Kidney epithelial cell (primary cell): ENCODE results near the gene MCC. TPM values are rescaled to one million over a fixed set of nuclear protein-coding genes. Genes with fewer than 3 reads are reported as not detected.
"Not testable (repeated sequence)": the region's sequence is repeated elsewhere in the genome, so short reads cannot be mapped to it uniquely, and the experiment has no call there.

Source experiments
- DNase-seq: peaks from one replicate; pipeline ENCODE4 v3.0.0-alpha.2; 2010; ENCODE audit warnings: low read depth
- H3K27me3 ChIP-seq: 2 replicates; pipeline ENCODE4 v1.6.0; 2011; ENCODE audit warnings: low read length; ENCODE audit not compliant: control insufficient read depth, insufficient read depth
- H3K36me3 ChIP-seq: 2 replicates; pipeline ENCODE4 v1.5.1; 2011; ENCODE audit warnings: low read length; ENCODE audit not compliant: control insufficient read depth, insufficient read depth
- H3K4me3 ChIP-seq: 2 replicates; pipeline ENCODE4 v1.5.1; 2011; ENCODE audit warnings: low read depth, mild to moderate bottlenecking, control low read depth, low read length
- CTCF ChIP-seq: IDR thresholded peaks from 2 replicates; pipeline ENCODE4 v1.5.1; 2011; ENCODE audit warnings: mild to moderate bottlenecking, moderate library complexity, low read length, control low read depth, inconsistent platforms; ENCODE audit not compliant: insufficient read depth, poor library complexity, severe bottlenecking
- total RNA-seq: library from RNA; depleted of rRNA; stranded (reverse); fragments of >200 nt; gene quantifications from 2 replicates; pipeline ENCODE4 v1.2.3, GENCODE V29; 2015

The MCC gene
- total RNA-seq, 1 donor from 2014 or later: 16.7 TPM

- Histone ChIP-seq H3K36me3 (no peaks in the 10 kb centered on the region), H3K4me3 (no peak overlapping the region), H3K27me3 (no peaks in the 10 kb centered on the region)
- TF ChIP-seq CTCF: no peak
- no peak for DNase-seq
Observed at GRCh38 chr5:113478691-113479090, 9.6 kb downstream of the MCC start.

DNA sequence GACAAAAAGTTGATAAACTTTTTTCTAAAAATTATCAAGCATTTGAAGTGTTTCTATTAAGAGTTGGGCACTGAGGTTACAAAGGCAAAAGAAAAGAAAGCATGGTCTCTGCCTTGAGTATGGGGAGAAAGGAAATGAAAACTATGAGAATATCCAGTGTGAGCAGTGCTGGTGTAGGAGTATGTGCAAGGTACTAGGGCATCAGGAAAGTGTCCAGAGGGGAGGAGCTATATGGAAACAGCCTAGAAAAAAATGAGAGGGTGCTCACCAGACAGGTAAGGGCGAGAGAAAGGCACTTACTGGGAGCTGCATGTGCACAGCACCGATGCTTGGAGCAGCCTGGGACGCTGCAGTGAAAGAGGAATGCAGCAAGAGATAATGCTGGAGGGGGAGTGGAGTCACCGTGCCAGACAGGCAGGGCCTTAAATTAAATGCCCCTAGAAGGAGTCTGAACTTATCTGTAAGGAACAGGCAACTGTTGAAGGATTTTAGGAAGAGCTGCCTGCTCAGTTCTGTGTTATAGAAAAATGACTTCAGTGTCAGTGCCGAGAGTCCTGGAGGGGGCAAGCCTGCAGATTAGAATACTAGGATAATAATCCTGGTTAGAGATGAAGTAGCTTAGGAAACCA is 14.0 kb downstream of the MCC start:
- no peak for DNase-seq
- Histone ChIP-seq H3K36me3 (no peaks in the 10 kb centered on the region), H3K4me3 (no peak overlapping the region), H3K27me3 (no peaks in the 10 kb centered on the region)
- TF ChIP-seq CTCF: no peak

- Histone ChIP-seq H3K27me3 (no peaks in the 10 kb centered on the region), H3K4me3 (no peak overlapping the region), H3K36me3 (no peaks in the 10 kb centered on the region)
- DNase-seq: no peak
- no peak for TF ChIP-seq CTCF
Observed at GRCh38 chr5:113463032-113463431, 25.2 kb downstream of the MCC start.

DNA sequence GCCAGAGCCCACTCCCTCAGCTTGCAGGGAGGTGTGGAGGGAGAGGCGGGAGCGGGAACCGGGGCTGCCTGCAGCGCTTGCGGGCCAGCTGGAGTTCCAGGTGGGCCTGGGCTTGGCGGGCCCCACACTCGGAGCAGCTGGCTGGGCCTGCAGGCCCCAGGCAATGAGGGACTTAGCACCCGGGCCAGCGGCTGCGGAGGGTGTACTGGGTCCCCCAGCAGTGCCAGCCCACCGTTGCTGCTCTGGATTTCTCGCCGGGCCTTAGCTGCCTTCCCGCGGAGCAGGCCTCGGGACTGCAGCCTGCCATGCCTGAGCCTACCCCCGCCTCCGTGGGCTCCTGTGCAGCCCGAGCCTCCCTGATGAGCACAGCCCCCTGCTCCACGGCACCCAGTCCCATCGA is 31.1 kb downstream of the MCC start:
- H3K36me3 ChIP-seq, H3K27me3 ChIP-seq, DNase-seq, H3K4me3 ChIP-seq: not testable (repeated sequence)

DNA sequence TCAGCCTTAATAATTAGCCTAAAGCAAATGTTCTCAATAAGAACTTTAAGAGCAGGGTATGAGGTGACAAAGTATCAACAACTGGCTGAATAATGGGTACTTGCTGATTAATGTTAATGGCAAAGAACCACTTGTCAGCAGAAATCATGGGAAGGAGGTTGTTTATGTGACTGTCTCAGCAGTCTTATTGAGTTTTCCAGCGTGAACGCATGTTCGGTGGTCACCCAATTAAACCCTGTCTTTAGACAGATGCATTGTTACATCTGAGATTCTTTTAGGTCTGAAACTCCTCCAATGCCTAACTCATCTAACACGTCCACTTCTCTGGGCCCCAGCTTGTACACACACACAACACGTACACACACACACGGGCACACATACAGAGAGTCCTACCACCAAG is 35.3 kb downstream of the MCC start:
- Histone ChIP-seq H3K4me3 (no peak overlapping the region), H3K27me3 (no peaks in the 10 kb centered on the region), H3K36me3 (no peaks in the 10 kb centered on the region)
- DNase-seq: no peak
- TF ChIP-seq CTCF: no peak

DNA sequence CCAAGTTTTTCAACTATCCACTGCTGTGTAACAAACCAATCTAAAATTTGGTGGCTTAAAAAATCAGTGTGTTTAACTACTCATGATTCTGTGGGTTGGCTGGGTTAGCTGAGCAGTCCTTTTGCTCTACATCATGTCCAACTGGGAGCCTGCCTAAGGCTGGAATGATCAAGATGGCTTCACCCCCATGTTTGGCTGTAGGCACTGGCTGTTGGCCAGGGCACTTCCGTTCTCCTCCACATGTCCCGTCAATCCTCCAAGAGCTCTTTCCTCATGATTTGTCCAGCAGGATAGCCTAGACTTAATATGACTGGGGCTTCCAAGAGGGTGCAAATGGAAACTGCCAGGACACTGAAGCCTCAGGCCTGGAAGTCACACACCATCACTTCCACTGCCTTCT is 36.5 kb downstream of the MCC start:
- H3K27me3 ChIP-seq: no peaks in the 10 kb centered on the region
- no peak for TF ChIP-seq CTCF
- H3K4me3 ChIP-seq: no peak overlapping the region
- DNase-seq: no peak
- H3K36me3 ChIP-seq: no peaks in the 10 kb centered on the region
